Loucy (cell line): ENCODE measurements around the gene TMEM225B.

Experiments used
- EZH2phosphoT487 ChIP-seq: fragments of 200-600 bp; IDR thresholded peaks from 2 replicates; pipeline ENCODE4 v1.6.1; 2018; ENCODE audit warnings: antibody characterized with exemption, mild to moderate bottlenecking, moderate library complexity, borderline replicate concordance
- TF ChIP-seq, protein P1 (sequence below): fragments of 200-600 bp; sonication (generic); conservative IDR thresholded peaks from 2 replicates; pipeline ENCODE4 v1.5.1; 2014; ENCODE audit warnings: mild to moderate bottlenecking, antibody characterized with exemption, low read length

DNA sequence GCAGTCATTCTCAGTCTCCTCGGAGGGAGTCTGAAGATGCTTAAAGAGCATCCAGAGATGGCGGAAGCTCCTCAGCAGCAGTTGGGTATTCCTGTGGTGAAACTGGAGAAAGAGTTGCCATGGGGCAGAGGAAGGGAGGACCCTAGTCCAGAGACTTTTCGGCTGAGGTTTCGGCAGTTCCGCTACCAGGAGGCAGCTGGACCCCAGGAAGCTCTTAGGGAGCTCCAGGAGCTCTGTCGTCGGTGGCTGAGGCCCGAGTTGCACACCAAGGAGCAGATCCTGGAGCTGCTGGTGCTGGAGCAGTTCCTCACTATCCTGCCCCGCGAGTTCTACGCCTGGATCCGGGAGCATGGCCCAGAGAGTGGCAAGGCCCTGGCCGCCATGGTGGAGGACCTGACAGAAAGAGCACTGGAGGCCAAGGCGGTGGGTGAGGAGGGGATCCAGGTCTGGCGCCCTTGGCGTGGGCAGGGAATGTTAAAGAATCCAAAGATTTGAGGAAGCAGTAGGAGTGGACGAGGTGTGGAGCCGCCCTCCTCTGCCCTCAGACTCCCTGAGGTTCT, 21.6 kb downstream of the TMEM225B start:
- TF ChIP-seq, protein P1, sequence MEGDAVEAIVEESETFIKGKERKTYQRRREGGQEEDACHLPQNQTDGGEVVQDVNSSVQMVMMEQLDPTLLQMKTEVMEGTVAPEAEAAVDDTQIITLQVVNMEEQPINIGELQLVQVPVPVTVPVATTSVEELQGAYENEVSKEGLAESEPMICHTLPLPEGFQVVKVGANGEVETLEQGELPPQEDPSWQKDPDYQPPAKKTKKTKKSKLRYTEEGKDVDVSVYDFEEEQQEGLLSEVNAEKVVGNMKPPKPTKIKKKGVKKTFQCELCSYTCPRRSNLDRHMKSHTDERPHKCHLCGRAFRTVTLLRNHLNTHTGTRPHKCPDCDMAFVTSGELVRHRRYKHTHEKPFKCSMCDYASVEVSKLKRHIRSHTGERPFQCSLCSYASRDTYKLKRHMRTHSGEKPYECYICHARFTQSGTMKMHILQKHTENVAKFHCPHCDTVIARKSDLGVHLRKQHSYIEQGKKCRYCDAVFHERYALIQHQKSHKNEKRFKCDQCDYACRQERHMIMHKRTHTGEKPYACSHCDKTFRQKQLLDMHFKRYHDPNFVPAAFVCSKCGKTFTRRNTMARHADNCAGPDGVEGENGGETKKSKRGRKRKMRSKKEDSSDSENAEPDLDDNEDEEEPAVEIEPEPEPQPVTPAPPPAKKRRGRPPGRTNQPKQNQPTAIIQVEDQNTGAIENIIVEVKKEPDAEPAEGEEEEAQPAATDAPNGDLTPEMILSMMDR = no peak
- no peak for TF ChIP-seq EZH2phosphoT487
